DMS 273 (cell line): ENCODE data around the gene NUDT17.
A peak's percentile ranks its signal among the peaks of the same experiment; 100 is the strongest.

Source experiments
- DNase-seq: peaks from one replicate; lab custom pipeline; 2025; ENCODE audit not compliant: unreplicated experiment; lab: John Stamatoyannopoulos, UW

Gene NUDT17

GRCh38 chr1:145846201-145846612 lies 777 bp downstream of the NUDT17 start:
- peak; percentile 57 for DNase-seq

DNA sequence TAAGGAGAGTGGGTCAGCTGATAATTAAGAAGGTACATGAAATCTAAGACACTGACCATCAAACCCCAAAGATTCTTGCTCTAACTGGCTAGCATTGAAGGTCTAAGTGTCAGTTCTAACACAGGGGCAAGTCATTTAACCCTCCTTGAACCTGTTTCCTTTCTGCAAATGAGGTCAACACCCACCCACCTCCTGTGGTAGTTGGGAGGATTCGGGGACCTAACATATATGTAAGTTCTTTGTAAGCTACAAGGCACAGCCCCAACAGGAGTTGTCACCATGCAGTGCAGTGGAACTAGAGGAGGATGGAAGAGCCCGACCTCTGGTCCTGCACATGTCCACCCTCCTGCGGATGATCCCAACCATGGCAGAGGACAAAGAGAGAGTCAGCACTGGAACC lies 2.4 kb downstream of the NUDT17 start:
- DNase-seq, result no peak

- DNase-seq, result peak; percentile 30
Observed at GRCh38 chr1:145849356-145850160, 4.1 kb downstream of the NUDT17 start.

- no peak for DNase-seq
Observed at GRCh38 chr1:145855426-145855948, 10.1 kb downstream of the NUDT17 start.

DNA sequence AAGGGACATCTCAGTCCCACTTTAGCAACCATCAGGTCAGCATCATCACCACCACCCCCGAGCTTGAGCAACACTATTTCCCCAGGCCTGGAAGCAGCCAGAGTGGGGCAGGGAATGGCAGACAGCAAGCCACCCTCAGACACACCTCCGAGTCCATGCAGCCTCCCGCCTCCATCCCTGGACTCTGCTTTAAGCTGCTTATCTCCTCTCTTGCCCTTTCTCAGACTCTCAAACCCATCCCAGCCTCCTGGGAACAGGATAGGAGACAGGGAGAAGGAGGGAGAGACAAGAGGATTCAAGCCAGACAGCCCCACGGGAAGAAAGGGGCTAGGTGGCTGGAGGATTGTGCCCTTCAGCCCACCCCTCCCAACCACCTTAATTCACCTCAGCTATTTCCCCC lies 11.7 kb downstream of the NUDT17 start:
- DNase-seq, result no peak

GRCh38 chr1:145858238-145858900 lies 12.9 kb downstream of the NUDT17 start:
- peak; percentile 85 for DNase-seq

GRCh38 chr1:145858901-145859490 lies 13.6 kb downstream of the NUDT17 start, which contains the start of gene PIAS3:
PIAS3 (minus strand) TSS chr1:145859081; CDS start chr1:145858990, 91 bp downstream.
- peak; percentile 98 for DNase-seq

GRCh38 chr1:145859491-145860023 lies 14.1 kb downstream of the NUDT17 start:
- DNase-seq, result peak; percentile 94

GRCh38 chr1:145863282-145864018 lies 18.0 kb downstream of the NUDT17 start:
- no peak for DNase-seq

DNA sequence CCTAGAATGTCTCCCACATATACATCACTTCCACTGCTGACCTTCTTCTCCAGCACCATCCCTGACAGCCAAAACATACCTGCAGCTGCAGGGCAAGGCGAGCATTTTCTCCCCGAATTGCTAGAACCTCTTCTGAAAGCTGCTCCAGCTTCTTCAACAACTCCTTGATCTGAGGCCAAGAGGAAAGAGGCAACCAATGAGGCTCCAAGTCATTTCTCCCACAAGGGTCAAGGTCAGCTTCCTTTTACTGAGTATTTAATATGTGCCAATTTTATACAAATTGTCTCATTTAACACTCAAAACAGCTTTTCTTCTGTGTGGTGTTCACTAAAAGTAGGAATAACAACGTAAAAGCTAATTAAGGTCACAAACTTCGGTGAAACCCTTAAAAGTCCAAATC lies 22.8 kb downstream of the NUDT17 start:
- DNase-seq, result no peak

DNA sequence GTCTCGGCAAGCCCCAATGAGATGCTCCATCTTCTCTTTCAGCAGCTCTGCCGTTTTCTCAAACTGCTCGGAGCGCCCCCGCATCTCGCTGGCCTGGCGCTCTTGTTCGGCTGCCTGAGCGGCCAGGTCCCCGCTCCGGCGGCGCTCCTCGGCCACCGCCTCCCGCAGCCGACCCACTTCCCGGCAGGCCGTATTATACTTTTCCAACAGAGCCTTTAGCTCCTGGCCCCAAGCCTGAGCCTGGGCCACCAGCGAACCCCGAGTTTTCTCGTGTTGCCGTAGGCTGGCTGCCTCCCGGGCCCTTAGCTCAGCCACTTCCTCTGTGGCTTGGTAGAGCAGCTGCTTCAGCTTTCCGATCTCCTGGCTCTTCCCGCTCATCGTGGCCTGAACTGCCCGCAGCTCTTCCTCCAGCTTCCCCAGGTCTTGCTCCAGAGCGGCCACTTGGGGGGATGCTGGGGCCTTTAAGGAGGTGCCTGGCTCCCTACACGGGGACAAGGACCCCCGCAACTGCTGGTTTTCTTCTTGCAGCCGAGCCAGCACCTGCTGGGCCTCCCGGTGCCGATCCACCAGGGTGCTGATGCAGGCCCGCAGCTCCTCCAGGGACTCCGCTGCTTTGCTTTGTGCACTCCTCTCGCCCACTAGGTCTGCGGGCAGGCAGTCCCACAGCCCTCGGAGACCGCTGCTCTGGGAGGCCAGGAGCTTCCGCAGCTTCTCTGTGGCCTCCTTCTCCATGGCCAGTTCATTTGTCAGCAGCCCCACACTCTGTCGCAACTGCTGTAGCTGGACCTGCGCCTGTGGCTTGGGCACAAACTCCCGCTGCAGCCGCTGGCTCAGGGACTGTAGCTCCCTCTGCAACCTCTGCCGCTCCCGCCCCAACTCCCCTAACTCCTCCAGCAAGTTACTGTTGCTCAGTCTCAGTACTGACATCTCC lies 26.8 kb downstream of the NUDT17 start:
- no peak for DNase-seq

DNA sequence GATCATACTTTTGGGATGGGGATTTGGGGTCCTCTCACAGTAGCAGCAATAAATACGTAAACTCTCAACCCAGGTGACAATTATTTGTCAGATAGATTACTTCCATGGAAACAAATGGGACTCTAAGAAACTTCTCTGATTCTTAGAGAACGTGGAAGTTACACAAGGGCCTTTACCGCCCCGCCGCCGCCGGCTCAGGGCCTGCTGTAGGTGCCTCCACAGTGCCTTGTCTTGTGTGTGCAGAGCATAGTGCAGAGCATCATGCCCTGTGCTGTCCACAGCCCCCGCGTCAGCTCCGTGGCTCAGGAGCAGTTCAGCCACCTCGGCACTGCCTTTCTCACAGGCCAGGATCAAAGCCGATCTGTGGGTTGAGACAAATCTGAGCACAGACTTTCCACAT lies 29.2 kb downstream of the NUDT17 start:
- no peak for DNase-seq

- no peak for DNase-seq
Observed at GRCh38 chr1:145877923-145878486, 32.6 kb downstream of the NUDT17 start.

DNA sequence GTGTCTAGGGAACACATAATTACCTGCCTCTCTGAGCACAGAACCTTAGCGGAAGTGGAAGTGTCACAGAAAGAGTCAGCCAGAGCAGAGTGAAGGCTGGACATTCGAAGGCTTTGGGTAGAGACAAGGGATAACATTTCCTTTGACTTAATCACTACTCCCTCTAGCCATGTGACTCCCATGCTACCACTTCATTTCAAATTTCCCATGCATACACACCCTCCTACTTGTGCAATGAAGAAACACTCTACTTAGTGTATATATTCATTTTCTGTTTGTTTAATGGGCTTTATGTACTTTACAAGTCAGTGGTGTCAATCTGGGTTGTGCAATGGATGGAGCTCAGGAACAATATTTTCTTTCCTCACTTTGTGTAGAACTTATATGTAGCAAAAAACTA lies 33.3 kb downstream of the NUDT17 start:
- no peak for DNase-seq

DNA sequence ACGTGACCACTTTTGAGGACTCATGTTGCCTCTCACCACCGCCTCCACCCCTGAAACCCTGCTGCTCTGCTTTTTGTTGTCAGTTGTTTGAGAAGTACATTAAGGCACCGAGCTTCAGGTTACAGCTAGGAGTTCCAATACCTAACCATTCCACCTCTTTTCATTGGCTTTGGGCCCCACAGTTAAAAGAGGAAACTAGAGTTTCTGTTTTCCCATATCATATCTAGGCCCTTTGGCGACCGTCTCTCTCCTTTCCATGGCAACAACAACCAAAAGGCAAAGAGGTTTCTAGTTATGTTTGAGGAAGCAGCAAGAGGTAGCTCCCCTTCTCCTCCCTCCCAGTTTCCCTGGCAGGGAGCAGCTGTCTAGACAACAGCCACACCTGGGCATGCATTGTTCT lies 34.3 kb downstream of the NUDT17 start:
- no peak for DNase-seq

DNA sequence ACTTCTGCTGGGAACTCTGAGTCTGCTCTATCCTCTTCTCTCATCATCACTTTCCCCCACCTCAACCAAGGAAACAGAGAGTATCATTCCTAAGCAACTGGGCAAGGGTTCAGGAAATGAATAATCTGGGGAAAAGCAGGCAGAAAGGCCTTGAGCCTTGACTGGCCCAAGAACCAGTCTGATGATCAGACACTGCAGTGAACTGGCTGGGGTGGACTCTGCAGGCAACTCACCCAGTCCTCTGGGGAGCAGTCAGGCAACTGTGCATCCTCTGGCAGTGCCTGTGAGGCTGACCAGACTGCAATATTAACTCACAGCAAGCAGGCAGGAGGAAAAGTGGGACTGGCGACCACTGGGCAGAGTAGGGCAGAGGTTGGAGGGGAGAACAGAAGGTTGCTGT lies 39.2 kb downstream of the NUDT17 start:
- no peak for DNase-seq

DNA sequence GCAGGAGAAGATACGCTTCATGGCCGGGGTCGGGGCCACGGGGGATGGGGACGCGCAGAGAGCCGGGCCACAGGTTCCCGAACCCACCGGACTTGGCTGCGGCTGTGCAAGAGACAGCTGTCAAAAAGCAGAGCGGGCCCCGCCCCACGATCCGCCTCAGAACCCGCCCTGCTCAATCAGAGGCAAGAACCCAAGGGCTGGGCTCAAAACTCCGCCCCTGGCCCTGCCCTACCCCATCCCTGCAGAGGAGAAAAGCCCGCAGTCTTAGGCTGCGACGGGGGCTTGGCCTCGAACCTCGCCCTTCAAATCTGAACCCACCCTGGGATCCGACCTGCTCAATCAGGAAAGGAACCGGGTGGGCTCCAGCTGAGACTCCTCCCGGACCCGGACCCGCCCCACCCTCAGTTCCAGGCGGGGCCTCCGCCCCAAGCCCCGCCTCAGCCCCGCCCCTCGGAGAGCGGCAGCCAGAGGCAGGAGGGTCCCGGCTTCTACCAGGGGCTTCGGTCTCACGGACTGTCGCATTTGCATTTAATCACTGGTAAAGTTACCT lies 40.4 kb downstream of the NUDT17 start, which contains the start of gene ANKRD35:
Gene ANKRD35 (minus strand): TSS at position 129 of the 550 bp plus-strand sequence. CDS start 108 bp downstream, at position 21.
- peak; percentile 93 for DNase-seq

DNA sequence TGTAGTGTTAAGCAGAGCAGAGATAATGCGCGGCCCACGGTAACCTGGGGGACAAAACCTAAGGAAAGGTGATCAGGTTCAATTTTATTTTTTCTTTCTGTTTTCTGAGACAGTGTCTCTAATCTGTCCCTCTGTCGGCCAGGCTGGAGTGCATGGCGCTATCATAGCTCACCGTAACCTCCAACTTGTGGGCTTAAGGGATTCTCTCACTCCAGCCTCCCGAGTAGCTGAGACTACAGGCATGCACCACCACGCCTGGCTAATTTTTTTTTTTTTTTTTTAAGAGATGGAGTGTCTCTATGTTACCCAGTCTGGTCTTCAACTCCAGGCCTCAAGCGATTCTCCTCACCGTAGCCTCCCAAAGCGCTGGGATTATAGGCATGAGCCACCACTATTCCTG lies 41.0 kb downstream of the NUDT17 start:
- no peak for DNase-seq

GRCh38 chr1:145886816-145887215 lies 41.4 kb downstream of the NUDT17 start:
- no peak for DNase-seq
